Measurements from ENCODE around the gene GGA2.
A peak's percentile ranks its signal among the peaks of the same experiment; 100 is the strongest.

The GGA2 gene

GRCh38 chr16:23502466-23502865 is 7.8 kb downstream of the GGA2 start:
- Histone ChIP-seq H3K9me3 (ENCODE audit: insufficient read depth, low read depth, low read length) (no peaks in the 10 kb centered on the region), H3K4ac (ENCODE audit: low read depth, low read length) (no peak overlapping the region), H3K27me3 (ENCODE audit: insufficient read depth, low read length) (no peaks in the 10 kb centered on the region), H3K18ac (ENCODE audit: low read length) (no peak overlapping the region), H4K91ac (ENCODE audit: low read depth, low read length) (no peak overlapping the region), H3K14ac (ENCODE audit: low read length) (no peak overlapping the region), H3K27ac (ENCODE audit: low read depth, low read length) (no peak overlapping the region), H3K79me2 (ENCODE audit: control insufficient read depth, insufficient read depth, low read length, poor library complexity) (peaks cover 2% of the 10 kb centered on the region), H3K4me2 (ENCODE audit: low read length) (no peak overlapping the region), H2AK5ac (ENCODE audit: low read length) (no peak overlapping the region), H3K9ac (ENCODE audit: low read length) (no peak overlapping the region), H3K36me3 (ENCODE audit: control insufficient read depth in 1 of 2, insufficient read depth in 2 of 2, low read length in 2 of 2) (peaks cover 0 to 3% of the 10 kb centered on the region in 2 experiments), H2BK5ac (ENCODE audit: low read depth, low read length, poor library complexity) (no peak overlapping the region), H4K8ac (ENCODE audit: low read depth, low read length) (no peak overlapping the region), H2AFZ (ENCODE audit: insufficient read depth, low read length, poor library complexity) (no peak overlapping the region), H2BK120ac (ENCODE audit: insufficient read depth, low read length, poor library complexity) (no peak overlapping the region), H3K23ac (ENCODE audit: low read length) (no peak overlapping the region), H3K4me3 (ENCODE audit: low read depth, low read length) (no peak overlapping the region), H3K79me1 (ENCODE audit: low read length) (no peaks in the 10 kb centered on the region), H3K4me1 (ENCODE audit: control insufficient read depth in 1 of 2, insufficient read depth in 2 of 2, low read length in 2 of 2) (peaks cover 12 to 21% of the 10 kb centered on the region in 2 experiments), H2BK12ac (ENCODE audit: low read length) (no peak overlapping the region), H4K12ac (ENCODE audit: low read depth, low read length) (no peak overlapping the region)
- WGBS (ENCODE audit: extremely low coverage, insufficient coverage, insufficient read length): no CpG with 5 or more reads among the region's 2 CpGs
- DNase-seq: no peak

- Histone ChIP-seq H3K27me3 (ENCODE audit: insufficient read depth, low read length) (no peaks in the 10 kb centered on the region), H3K9ac (ENCODE audit: low read length) (no peak overlapping the region), H3K4me3 (ENCODE audit: low read depth, low read length) (no peak overlapping the region), H2BK12ac (ENCODE audit: low read length) (no peak overlapping the region), H3K79me1 (ENCODE audit: low read length) (no peaks in the 10 kb centered on the region), H2AK5ac (ENCODE audit: low read length) (no peak overlapping the region), H3K4me2 (ENCODE audit: low read length) (no peak overlapping the region), H3K36me3 (ENCODE audit: control insufficient read depth in 1 of 2, insufficient read depth in 2 of 2, low read length in 2 of 2) (peaks cover 0 to 3% of the 10 kb centered on the region in 2 experiments), H4K8ac (ENCODE audit: low read depth, low read length) (no peak overlapping the region), H2BK5ac (ENCODE audit: low read depth, low read length, poor library complexity) (no peak overlapping the region), H3K18ac (ENCODE audit: low read length) (no peak overlapping the region), H4K91ac (ENCODE audit: low read depth, low read length) (no peak overlapping the region), H3K27ac (ENCODE audit: low read depth, low read length) (no peak overlapping the region), H2AFZ (ENCODE audit: insufficient read depth, low read length, poor library complexity) (no peak overlapping the region), H3K14ac (ENCODE audit: low read length) (no peak overlapping the region), H4K12ac (ENCODE audit: low read depth, low read length) (no peak overlapping the region), H3K23ac (ENCODE audit: low read length) (no peak overlapping the region), H3K79me2 (ENCODE audit: control insufficient read depth, insufficient read depth, low read length, poor library complexity) (peaks cover 2% of the 10 kb centered on the region), H2BK120ac (ENCODE audit: insufficient read depth, low read length, poor library complexity) (no peak overlapping the region), H3K4me1 (ENCODE audit: control insufficient read depth in 1 of 2, insufficient read depth in 2 of 2, low read length in 2 of 2) (peaks cover 18 to 22% of the 10 kb centered on the region in 2 experiments), H3K4ac (ENCODE audit: low read depth, low read length) (no peak overlapping the region), H3K9me3 (ENCODE audit: insufficient read depth, low read depth, low read length) (no peaks in the 10 kb centered on the region)
- DNase-seq: no peak
- WGBS (ENCODE audit: extremely low coverage, insufficient coverage, insufficient read length): no CpG with 5 or more reads among the region's 5 CpGs
Observed at GRCh38 chr16:23501291-23501690, 9.0 kb downstream of the GGA2 start.

DNA sequence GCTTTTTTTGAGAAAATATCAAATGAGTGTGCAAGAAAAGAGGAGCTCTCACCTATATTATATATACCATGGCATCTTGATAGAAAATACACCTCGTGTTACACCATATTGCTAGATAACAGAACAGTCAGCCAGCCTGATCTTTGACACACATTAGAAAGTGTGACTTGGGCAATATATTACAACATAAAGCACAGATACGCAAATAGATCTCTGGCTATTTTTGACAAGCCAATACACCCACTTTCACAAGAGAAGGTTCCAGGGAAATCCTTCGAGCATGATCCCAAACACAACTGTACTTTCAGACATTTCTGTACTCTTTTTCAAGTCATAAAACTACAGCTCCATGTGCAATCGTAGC is 9.4 kb downstream of the GGA2 start:
- no peak overlapping the region for H2AFZ ChIP-seq (ENCODE audit: insufficient read depth, low read length, poor library complexity)
- peak in 1 of 2 donors; percentile 70 for DNase-seq
- no peak overlapping the region for H3K4me3 ChIP-seq (ENCODE audit: low read depth, low read length)
- H4K91ac ChIP-seq (ENCODE audit: low read depth, low read length): no peak overlapping the region
- no peak overlapping the region for H4K8ac ChIP-seq (ENCODE audit: low read depth, low read length)
- no peaks in the 10 kb centered on the region for H3K9me3 ChIP-seq (ENCODE audit: insufficient read depth, low read depth, low read length)
- no peaks in the 10 kb centered on the region for H3K79me1 ChIP-seq (ENCODE audit: low read length)
- H2BK12ac ChIP-seq (ENCODE audit: low read length): no peak overlapping the region
- H3K79me2 ChIP-seq (ENCODE audit: control insufficient read depth, insufficient read depth, low read length, poor library complexity): peaks cover 2% of the 10 kb centered on the region
- no CpG with 5 or more reads among the region's 4 CpGs for WGBS (ENCODE audit: extremely low coverage, insufficient coverage, insufficient read length)
- H3K36me3 ChIP-seq (ENCODE audit: control insufficient read depth in 1 of 2, insufficient read depth in 2 of 2, low read length in 2 of 2): peaks cover under 1 to 3% of the 10 kb centered on the region in 2 experiments
- no peaks in the 10 kb centered on the region for H3K27me3 ChIP-seq (ENCODE audit: insufficient read depth, low read length)
- H3K4ac ChIP-seq (ENCODE audit: low read depth, low read length): no peak overlapping the region
- H3K14ac ChIP-seq (ENCODE audit: low read length): no peak overlapping the region
- H3K23ac ChIP-seq (ENCODE audit: low read length): no peak overlapping the region
- H4K12ac ChIP-seq (ENCODE audit: low read depth, low read length): no peak overlapping the region
- H3K4me1 ChIP-seq (ENCODE audit: control insufficient read depth in 1 of 2, insufficient read depth in 2 of 2, low read length in 2 of 2): peaks cover 18 to 19% of the 10 kb centered on the region in 2 experiments
- H3K27ac ChIP-seq (ENCODE audit: low read depth, low read length): no peak overlapping the region
- H3K9ac ChIP-seq (ENCODE audit: low read length): no peak overlapping the region
- no peak overlapping the region for H2AK5ac ChIP-seq (ENCODE audit: low read length)
- no peak overlapping the region for H2BK5ac ChIP-seq (ENCODE audit: low read depth, low read length, poor library complexity)
- no peak overlapping the region for H3K18ac ChIP-seq (ENCODE audit: low read length)
- H2BK120ac ChIP-seq (ENCODE audit: insufficient read depth, low read length, poor library complexity): no peak overlapping the region
- no peak overlapping the region for H3K4me2 ChIP-seq (ENCODE audit: low read length)

GRCh38 chr16:23500212-23500861 is 10.0 kb downstream of the GGA2 start:
- no peak overlapping the region for H3K4ac ChIP-seq (ENCODE audit: low read depth, low read length)
- H3K27me3 ChIP-seq (ENCODE audit: insufficient read depth, low read length): no peaks in the 10 kb centered on the region
- peaks cover 2% of the 10 kb centered on the region for H3K79me2 ChIP-seq (ENCODE audit: control insufficient read depth, insufficient read depth, low read length, poor library complexity)
- H3K4me3 ChIP-seq (ENCODE audit: low read depth, low read length): no peak overlapping the region
- no peak overlapping the region for H4K8ac ChIP-seq (ENCODE audit: low read depth, low read length)
- H3K4me2 ChIP-seq (ENCODE audit: low read length): no peak overlapping the region
- no peak overlapping the region for H3K9ac ChIP-seq (ENCODE audit: low read length)
- H3K79me1 ChIP-seq (ENCODE audit: low read length): no peaks in the 10 kb centered on the region
- H3K4me1 ChIP-seq (ENCODE audit: control insufficient read depth in 1 of 2, insufficient read depth in 2 of 2, low read length in 2 of 2): peaks cover 18 to 19% of the 10 kb centered on the region in 2 experiments
- no peak overlapping the region for H2AK5ac ChIP-seq (ENCODE audit: low read length)
- no peak overlapping the region for H2BK5ac ChIP-seq (ENCODE audit: low read depth, low read length, poor library complexity)
- DNase-seq: no peak
- H2BK12ac ChIP-seq (ENCODE audit: low read length): no peak overlapping the region
- no peak overlapping the region for H4K12ac ChIP-seq (ENCODE audit: low read depth, low read length)
- no peak overlapping the region for H4K91ac ChIP-seq (ENCODE audit: low read depth, low read length)
- H3K27ac ChIP-seq (ENCODE audit: low read depth, low read length): no peak overlapping the region
- no peaks in the 10 kb centered on the region for H3K9me3 ChIP-seq (ENCODE audit: insufficient read depth, low read depth, low read length)
- no peak overlapping the region for H2BK120ac ChIP-seq (ENCODE audit: insufficient read depth, low read length, poor library complexity)
- peaks cover 5 to 7% of the 10 kb centered on the region in 2 experiments for H3K36me3 ChIP-seq (ENCODE audit: control insufficient read depth in 1 of 2, insufficient read depth in 2 of 2, low read length in 2 of 2)
- no peak overlapping the region for H3K23ac ChIP-seq (ENCODE audit: low read length)
- H3K14ac ChIP-seq (ENCODE audit: low read length): no peak overlapping the region
- no peak overlapping the region for H2AFZ ChIP-seq (ENCODE audit: insufficient read depth, low read length, poor library complexity)
- no CpG with 5 or more reads among the region's 20 CpGs for WGBS (ENCODE audit: extremely low coverage, insufficient coverage, insufficient read length)
- no peak overlapping the region for H3K18ac ChIP-seq (ENCODE audit: low read length)
